HEK293T (cell line): ENCODE data around the gene VDAC1.

Experiments
- CTCF ChIA-PET: fragments of 350-600 bp; formaldehyde crosslinking; extraction: SDS; loops from one replicate; lab custom pipeline; 2021; ENCODE audit warnings: antibody characterized with exemption, inconsistent platforms; lab: Yijun Ruan, JAX
- POLR2A ChIA-PET: fragments of 350-600 bp; formaldehyde crosslinking; extraction: SDS; loops from one replicate; lab custom pipeline; 2020; ENCODE audit warnings: antibody characterized with exemption, inconsistent platforms; lab: Yijun Ruan, JAX
- DNase-seq: peaks from one replicate; pipeline ENCODE4 v3.0.0; 2012; ENCODE audit warnings: mixed read lengths; ENCODE audit errors: extremely low spot score
- ARNT ChIP-seq: fragments of 450-650 bp; IDR thresholded peaks from 2 replicates; pipeline ENCODE4 v1.6.1; 2017; ENCODE audit warnings: mild to moderate bottlenecking
- BHLHE40 ChIP-seq: fragments of 450-650 bp; IDR thresholded peaks from 2 replicates; pipeline ENCODE4 v1.6.1; 2016; ENCODE audit warnings: mild to moderate bottlenecking, moderate library complexity, borderline replicate concordance
- CTBP1 ChIP-seq: fragments of 450-650 bp; IDR thresholded peaks from 2 replicates; pipeline ENCODE4 v1.6.1; 2016; ENCODE audit warnings: borderline replicate concordance
- ELF4 ChIP-seq: fragments of 450-650 bp; IDR thresholded peaks from 2 replicates; pipeline ENCODE4 v1.6.1; 2017; ENCODE audit warnings: antibody characterized with exemption
- FOXA1 ChIP-seq: fragments of 450-650 bp; IDR thresholded peaks from 2 replicates; pipeline ENCODE4 v1.6.1; 2016; ENCODE audit warnings: mild to moderate bottlenecking
- FOXK2 ChIP-seq: fragments of 450-650 bp; IDR thresholded peaks from 2 replicates; pipeline ENCODE4 v1.6.1; 2016; ENCODE audit warnings: mild to moderate bottlenecking
- FOXM1 ChIP-seq: fragments of 450-650 bp; IDR thresholded peaks from 2 replicates; pipeline ENCODE4 v1.6.1; 2017; ENCODE audit warnings: mild to moderate bottlenecking, borderline replicate concordance
- HDGF ChIP-seq: fragments of 450-650 bp; IDR thresholded peaks from 2 replicates; pipeline ENCODE4 v1.6.1; 2017; ENCODE audit warnings: antibody characterized with exemption, borderline replicate concordance
- L3MBTL2 ChIP-seq: fragments of 450-650 bp; conservative IDR thresholded peaks from 2 replicates; pipeline ENCODE4 v1.6.1; 2016; ENCODE audit warnings: mild to moderate bottlenecking
- LEF1 ChIP-seq: fragments of 450-650 bp; IDR thresholded peaks from 2 replicates; pipeline ENCODE4 v1.6.1; 2017; ENCODE audit warnings: mild to moderate bottlenecking, borderline replicate concordance
- NFRKB ChIP-seq: fragments of 450-650 bp; IDR thresholded peaks from 2 replicates; pipeline ENCODE4 v1.6.1; 2016; ENCODE audit warnings: mild to moderate bottlenecking, moderate library complexity
- PKNOX1 ChIP-seq: fragments of 450-650 bp; IDR thresholded peaks from 2 replicates; pipeline ENCODE4 v1.6.1; 2016
- SP1 ChIP-seq: fragments of 450-650 bp; IDR thresholded peaks from 2 replicates; pipeline ENCODE4 v1.6.1; 2017
- SUZ12 ChIP-seq: fragments of 450-650 bp; IDR thresholded peaks from 2 replicates; pipeline ENCODE4 v1.6.1; 2016; ENCODE audit warnings: mild to moderate bottlenecking
- TARDBP ChIP-seq: fragments of 450-650 bp; IDR thresholded peaks from 2 replicates; pipeline ENCODE4 v1.6.1; 2016
- ZNF384 ChIP-seq: fragments of 450-650 bp; IDR thresholded peaks from 2 replicates; pipeline ENCODE4 v1.6.1; 2016

VDAC1 gene

GRCh38 chr5:133968204-133968980, 36.4 kb downstream of the VDAC1 start, which contains the start of gene C5orf15:
Gene C5orf15, minus strand, starts transcription at chr5:133968625. Its CDS starts 41 bp downstream, at chr5:133968584.
- DNase-seq = peak; percentile 94
- TF ChIP-seq HDGF (peak; percentile 98; the same call in 1 of the 2 replicates), LEF1 (no peak), ELF4 (peak; percentile 40; the same call in 1 of the 2 replicates), FOXK2 (no peak), FOXM1 (no peak), SP1 (no peak), BHLHE40 (no peak), L3MBTL2 (no peak), FOXA1 (no peak), SUZ12 (no peak), TARDBP (no peak), NFRKB (no peak), ZNF384 (no peak), CTBP1 (no peak), ARNT (no peak)
- ChIA-PET POLR2A (interaction anchor here (0.8 to 1.8 kb wide), 2 partner anchors 24 to 36 kb away, joined by 3 to 5 read pairs; partner anchors contain the start of gene VDAC1), CTCF (no interaction called here)

- TF ChIP-seq ZNF384 = no peak
- TF ChIP-seq L3MBTL2 = 0 out of 2 replicates have a peak, but pooled peaks have one; percentile 29
- CTCF ChIA-PET = no interaction called here
- peak; percentile 27 for DNase-seq
- POLR2A ChIA-PET = no interaction called here
Observed at GRCh38 chr5:133967698-133968203, 37.0 kb downstream of the VDAC1 start.

- POLR2A ChIA-PET = no interaction called here
- no peak for DNase-seq
- CTCF ChIA-PET = interaction anchor here (0.7 to 0.9 kb wide), 2 partner anchors 73 to 546 kb away, joined by 3 to 5 read pairs; no protein-coding TSS in a partner anchor
- no peak for TF ChIP-seq TARDBP
- TF ChIP-seq FOXA1 = no peak
- no peak for TF ChIP-seq ELF4
- no peak for TF ChIP-seq FOXK2
- no peak for TF ChIP-seq BHLHE40
- no peak for TF ChIP-seq L3MBTL2
- no peak for TF ChIP-seq LEF1
- TF ChIP-seq SP1 = no peak
Observed at GRCh38 chr5:133967124-133967523, 37.7 kb downstream of the VDAC1 start.

GRCh38 chr5:133966090-133966489, 38.7 kb downstream of the VDAC1 start:
- TF ChIP-seq PKNOX1 (no peak), BHLHE40 (no peak), CTBP1 (no peak), NFRKB (no peak), TARDBP (no peak), SUZ12 (no peak), ARNT (no peak), ELF4 (no peak), HDGF (no peak)
- CTCF ChIA-PET = interaction anchor here (0.9 kb wide), 1 partner anchor 545 kb away, joined by 5 read pairs; no protein-coding TSS in a partner anchor
- DNase-seq = no peak
- POLR2A ChIA-PET = no interaction called here

GRCh38 chr5:133963493-133964128, 41.2 kb downstream of the VDAC1 start:
- POLR2A ChIA-PET = interaction anchor here (1.2 to 1.7 kb wide), 2 partner anchors 9 to 41 kb away, joined by 3 to 6 read pairs; partner anchors contain the start of gene VDAC1
- no peak for DNase-seq
- TF ChIP-seq SP1 (no peak), TARDBP (no peak), ARNT (no peak), CTBP1 (no peak), ELF4 (no peak), PKNOX1 (no peak), NFRKB (no peak), L3MBTL2 (no peak), BHLHE40 (no peak), FOXM1 (no peak), FOXA1 (no peak), SUZ12 (no peak), HDGF (no peak), FOXK2 (no peak), ZNF384 (no peak), LEF1 (no peak)
- CTCF ChIA-PET = interaction anchor here (1.2 kb wide), 1 partner anchor 19 kb away, joined by 4 read pairs; no protein-coding TSS in a partner anchor
